HCT116 (cell line): ENCODE data around the gene GALNT16.

ENCODE experiments used
- ATF3 ChIP-seq: IDR thresholded peaks from 2 replicates; pipeline ENCODE4 v1.6.1; 2012
- EGR1 ChIP-seq: IDR thresholded peaks from 2 replicates; pipeline ENCODE4 v1.6.1; 2012; ENCODE audit warnings: low read depth
- ELF1 ChIP-seq: IDR thresholded peaks from 2 replicates; pipeline ENCODE4 v1.6.1; 2012; ENCODE audit warnings: low read depth, borderline replicate concordance
- JUND ChIP-seq: IDR thresholded peaks from 2 replicates; pipeline ENCODE4 v1.6.1; 2012
- MAX ChIP-seq: IDR thresholded peaks from 2 replicates; pipeline ENCODE4 v1.6.1; 2012
- POLR2A ChIP-seq: IDR thresholded peaks from 2 replicates; pipeline ENCODE4 v1.7.0; 2011; ENCODE audit warnings: borderline replicate concordance; ENCODE audit not compliant: insufficient read depth, insufficient read length; ENCODE audit errors: extremely low read depth
- REST ChIP-seq: IDR thresholded peaks from 2 replicates; pipeline ENCODE4 v1.6.1; 2012; ENCODE audit warnings: low read depth
- SIN3A ChIP-seq: IDR thresholded peaks from 2 replicates; pipeline ENCODE4 v1.6.1; 2012; ENCODE audit warnings: low read depth
- TCF7L2 ChIP-seq: IDR thresholded peaks from 2 replicates; pipeline ENCODE4 v1.7.0; 2011; ENCODE audit warnings: borderline replicate concordance, inconsistent platforms; ENCODE audit not compliant: insufficient read depth, insufficient read length; ENCODE audit errors: extremely low read depth
- YY1 ChIP-seq: IDR thresholded peaks from 2 replicates; pipeline ENCODE4 v1.6.1; 2011; ENCODE audit warnings: low read length, low read depth, moderate library complexity, mild to moderate bottlenecking; ENCODE audit not compliant: insufficient replicate concordance; ENCODE audit errors: extremely low read depth
- ZNF274 ChIP-seq: fragments of 200-500 bp; sonication (Bioruptor generic); IDR thresholded peaks from 2 replicates; pipeline ENCODE4 v1.6.1; 2014; ENCODE audit warnings: mild to moderate bottlenecking, low read depth, low read length, inconsistent platforms
- TF ChIP-seq, protein P1 (sequence below), 3 experiments: fragments of 200-600 bp in 1 of 3; sonication (generic) in 1 of 3; IDR thresholded peaks in 2 of 3; conservative IDR thresholded peaks in 1 of 3; 2 replicates each; pipeline ENCODE4 v1.5.1; 2012 to 2017; ENCODE audit warnings: low read depth in 2 of 3, low read length in 2 of 3, antibody characterized with exemption in 1 of 3, borderline replicate concordance in 1 of 3, control low read depth in 1 of 3, mild to moderate bottlenecking in 1 of 3, mixed read lengths in 1 of 3, mixed run types in 1 of 3, moderate library complexity in 1 of 3; ENCODE audit not compliant: insufficient read depth in 1 of 3

- TF ChIP-seq, protein P1, sequence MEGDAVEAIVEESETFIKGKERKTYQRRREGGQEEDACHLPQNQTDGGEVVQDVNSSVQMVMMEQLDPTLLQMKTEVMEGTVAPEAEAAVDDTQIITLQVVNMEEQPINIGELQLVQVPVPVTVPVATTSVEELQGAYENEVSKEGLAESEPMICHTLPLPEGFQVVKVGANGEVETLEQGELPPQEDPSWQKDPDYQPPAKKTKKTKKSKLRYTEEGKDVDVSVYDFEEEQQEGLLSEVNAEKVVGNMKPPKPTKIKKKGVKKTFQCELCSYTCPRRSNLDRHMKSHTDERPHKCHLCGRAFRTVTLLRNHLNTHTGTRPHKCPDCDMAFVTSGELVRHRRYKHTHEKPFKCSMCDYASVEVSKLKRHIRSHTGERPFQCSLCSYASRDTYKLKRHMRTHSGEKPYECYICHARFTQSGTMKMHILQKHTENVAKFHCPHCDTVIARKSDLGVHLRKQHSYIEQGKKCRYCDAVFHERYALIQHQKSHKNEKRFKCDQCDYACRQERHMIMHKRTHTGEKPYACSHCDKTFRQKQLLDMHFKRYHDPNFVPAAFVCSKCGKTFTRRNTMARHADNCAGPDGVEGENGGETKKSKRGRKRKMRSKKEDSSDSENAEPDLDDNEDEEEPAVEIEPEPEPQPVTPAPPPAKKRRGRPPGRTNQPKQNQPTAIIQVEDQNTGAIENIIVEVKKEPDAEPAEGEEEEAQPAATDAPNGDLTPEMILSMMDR (IDR thresholded peaks at IDR 0.05 in 2 of 3, conservative IDR thresholded peaks at IDR 0.05 in 1 of 3; ENCODE audit: borderline replicate concordance in 1 of 3, insufficient read depth in 1 of 3, low read depth in 2 of 3, low read length in 2 of 3): no peak
- no peak for TF ChIP-seq SIN3A
- TF ChIP-seq EGR1: no peak
- TF ChIP-seq MAX: no peak
- no peak for TF ChIP-seq ATF3
- TF ChIP-seq ELF1: no peak
- TF ChIP-seq POLR2A: no peak
- TF ChIP-seq REST: no peak
- no peak for TF ChIP-seq ZNF274
- TF ChIP-seq JUND: no peak
- TF ChIP-seq YY1: no peak
- TF ChIP-seq TCF7L2: no peak
These were observed 75.4 kb downstream of the GALNT16 start for GRCh38 chr14:69335371-69335771.
